ENCODE results near the gene SCAF4. TPM values are rescaled to one million over a fixed set of nuclear protein-coding genes. Genes with fewer than 3 reads are reported as not detected.

Gene SCAF4
- total and polyA plus RNA-seq, 2 of the 8 experiments (the other 6 are each of a cell fraction or from before 2014, with no cell fraction given): 28.9 to 55.1 TPM

DNA sequence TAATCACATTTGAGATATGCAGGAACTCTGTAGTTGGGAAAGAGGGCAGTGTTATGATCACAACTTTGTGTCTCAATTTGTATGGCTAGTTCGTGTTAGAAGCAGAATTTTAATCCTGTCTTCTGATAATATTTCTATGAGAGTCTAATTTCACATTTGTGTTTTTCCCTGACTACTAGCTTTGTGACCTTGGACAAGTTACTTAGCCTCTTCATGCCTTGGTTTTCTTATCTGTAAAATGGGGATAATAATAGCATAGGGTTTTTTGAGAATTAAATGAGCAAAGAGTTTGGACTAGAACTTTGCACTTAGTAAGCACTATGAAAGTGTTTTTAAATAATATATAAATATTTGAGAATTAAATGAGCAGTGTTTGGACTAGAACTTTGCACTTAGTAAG is 24.9 kb upstream of the SCAF4 start (continued):
- TF ChIP-seq, protein P1, sequence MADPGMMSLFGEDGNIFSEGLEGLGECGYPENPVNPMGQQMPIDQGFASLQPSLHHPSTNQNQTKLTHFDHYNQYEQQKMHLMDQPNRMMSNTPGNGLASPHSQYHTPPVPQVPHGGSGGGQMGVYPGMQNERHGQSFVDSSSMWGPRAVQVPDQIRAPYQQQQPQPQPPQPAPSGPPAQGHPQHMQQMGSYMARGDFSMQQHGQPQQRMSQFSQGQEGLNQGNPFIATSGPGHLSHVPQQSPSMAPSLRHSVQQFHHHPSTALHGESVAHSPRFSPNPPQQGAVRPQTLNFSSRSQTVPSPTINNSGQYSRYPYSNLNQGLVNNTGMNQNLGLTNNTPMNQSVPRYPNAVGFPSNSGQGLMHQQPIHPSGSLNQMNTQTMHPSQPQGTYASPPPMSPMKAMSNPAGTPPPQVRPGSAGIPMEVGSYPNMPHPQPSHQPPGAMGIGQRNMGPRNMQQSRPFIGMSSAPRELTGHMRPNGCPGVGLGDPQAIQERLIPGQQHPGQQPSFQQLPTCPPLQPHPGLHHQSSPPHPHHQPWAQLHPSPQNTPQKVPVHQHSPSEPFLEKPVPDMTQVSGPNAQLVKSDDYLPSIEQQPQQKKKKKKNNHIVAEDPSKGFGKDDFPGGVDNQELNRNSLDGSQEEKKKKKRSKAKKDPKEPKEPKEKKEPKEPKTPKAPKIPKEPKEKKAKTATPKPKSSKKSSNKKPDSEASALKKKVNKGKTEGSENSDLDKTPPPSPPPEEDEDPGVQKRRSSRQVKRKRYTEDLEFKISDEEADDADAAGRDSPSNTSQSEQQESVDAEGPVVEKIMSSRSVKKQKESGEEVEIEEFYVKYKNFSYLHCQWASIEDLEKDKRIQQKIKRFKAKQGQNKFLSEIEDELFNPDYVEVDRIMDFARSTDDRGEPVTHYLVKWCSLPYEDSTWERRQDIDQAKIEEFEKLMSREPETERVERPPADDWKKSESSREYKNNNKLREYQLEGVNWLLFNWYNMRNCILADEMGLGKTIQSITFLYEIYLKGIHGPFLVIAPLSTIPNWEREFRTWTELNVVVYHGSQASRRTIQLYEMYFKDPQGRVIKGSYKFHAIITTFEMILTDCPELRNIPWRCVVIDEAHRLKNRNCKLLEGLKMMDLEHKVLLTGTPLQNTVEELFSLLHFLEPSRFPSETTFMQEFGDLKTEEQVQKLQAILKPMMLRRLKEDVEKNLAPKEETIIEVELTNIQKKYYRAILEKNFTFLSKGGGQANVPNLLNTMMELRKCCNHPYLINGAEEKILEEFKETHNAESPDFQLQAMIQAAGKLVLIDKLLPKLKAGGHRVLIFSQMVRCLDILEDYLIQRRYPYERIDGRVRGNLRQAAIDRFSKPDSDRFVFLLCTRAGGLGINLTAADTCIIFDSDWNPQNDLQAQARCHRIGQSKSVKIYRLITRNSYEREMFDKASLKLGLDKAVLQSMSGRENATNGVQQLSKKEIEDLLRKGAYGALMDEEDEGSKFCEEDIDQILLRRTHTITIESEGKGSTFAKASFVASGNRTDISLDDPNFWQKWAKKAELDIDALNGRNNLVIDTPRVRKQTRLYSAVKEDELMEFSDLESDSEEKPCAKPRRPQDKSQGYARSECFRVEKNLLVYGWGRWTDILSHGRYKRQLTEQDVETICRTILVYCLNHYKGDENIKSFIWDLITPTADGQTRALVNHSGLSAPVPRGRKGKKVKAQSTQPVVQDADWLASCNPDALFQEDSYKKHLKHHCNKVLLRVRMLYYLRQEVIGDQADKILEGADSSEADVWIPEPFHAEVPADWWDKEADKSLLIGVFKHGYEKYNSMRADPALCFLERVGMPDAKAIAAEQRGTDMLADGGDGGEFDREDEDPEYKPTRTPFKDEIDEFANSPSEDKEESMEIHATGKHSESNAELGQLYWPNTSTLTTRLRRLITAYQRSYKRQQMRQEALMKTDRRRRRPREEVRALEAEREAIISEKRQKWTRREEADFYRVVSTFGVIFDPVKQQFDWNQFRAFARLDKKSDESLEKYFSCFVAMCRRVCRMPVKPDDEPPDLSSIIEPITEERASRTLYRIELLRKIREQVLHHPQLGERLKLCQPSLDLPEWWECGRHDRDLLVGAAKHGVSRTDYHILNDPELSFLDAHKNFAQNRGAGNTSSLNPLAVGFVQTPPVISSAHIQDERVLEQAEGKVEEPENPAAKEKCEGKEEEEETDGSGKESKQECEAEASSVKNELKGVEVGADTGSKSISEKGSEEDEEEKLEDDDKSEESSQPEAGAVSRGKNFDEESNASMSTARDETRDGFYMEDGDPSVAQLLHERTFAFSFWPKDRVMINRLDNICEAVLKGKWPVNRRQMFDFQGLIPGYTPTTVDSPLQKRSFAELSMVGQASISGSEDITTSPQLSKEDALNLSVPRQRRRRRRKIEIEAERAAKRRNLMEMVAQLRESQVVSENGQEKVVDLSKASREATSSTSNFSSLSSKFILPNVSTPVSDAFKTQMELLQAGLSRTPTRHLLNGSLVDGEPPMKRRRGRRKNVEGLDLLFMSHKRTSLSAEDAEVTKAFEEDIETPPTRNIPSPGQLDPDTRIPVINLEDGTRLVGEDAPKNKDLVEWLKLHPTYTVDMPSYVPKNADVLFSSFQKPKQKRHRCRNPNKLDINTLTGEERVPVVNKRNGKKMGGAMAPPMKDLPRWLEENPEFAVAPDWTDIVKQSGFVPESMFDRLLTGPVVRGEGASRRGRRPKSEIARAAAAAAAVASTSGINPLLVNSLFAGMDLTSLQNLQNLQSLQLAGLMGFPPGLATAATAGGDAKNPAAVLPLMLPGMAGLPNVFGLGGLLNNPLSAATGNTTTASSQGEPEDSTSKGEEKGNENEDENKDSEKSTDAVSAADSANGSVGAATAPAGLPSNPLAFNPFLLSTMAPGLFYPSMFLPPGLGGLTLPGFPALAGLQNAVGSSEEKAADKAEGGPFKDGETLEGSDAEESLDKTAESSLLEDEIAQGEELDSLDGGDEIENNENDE (IDR thresholded peaks at IDR 0.05; ENCODE audit: insufficient replicate concordance, low read length): no peak
- TF ChIP-seq SRF (IDR thresholded peaks at IDR 0.05; ENCODE audit: low read depth, low read length) (no peak), FOSL1 (IDR thresholded peaks at IDR 0.05; ENCODE audit: insufficient read depth, low read depth, low read length) (no peak), USF2 (IDR thresholded peaks at IDR 0.05; ENCODE audit: low read length) (no peak), POU5F1 (IDR thresholded peaks at IDR 0.05; ENCODE audit: low read depth, low read length) (no peak), BRCA1 (IDR thresholded peaks at IDR 0.05; ENCODE audit: low read depth, low read length) (no peak), TAF1 (IDR thresholded peaks at IDR 0.05; ENCODE audit: low read depth, low read length) (no peak), KDM5A (IDR thresholded peaks at IDR 0.05; ENCODE audit: low read length) (no peak)
- TF ChIP-seq, protein P2, sequence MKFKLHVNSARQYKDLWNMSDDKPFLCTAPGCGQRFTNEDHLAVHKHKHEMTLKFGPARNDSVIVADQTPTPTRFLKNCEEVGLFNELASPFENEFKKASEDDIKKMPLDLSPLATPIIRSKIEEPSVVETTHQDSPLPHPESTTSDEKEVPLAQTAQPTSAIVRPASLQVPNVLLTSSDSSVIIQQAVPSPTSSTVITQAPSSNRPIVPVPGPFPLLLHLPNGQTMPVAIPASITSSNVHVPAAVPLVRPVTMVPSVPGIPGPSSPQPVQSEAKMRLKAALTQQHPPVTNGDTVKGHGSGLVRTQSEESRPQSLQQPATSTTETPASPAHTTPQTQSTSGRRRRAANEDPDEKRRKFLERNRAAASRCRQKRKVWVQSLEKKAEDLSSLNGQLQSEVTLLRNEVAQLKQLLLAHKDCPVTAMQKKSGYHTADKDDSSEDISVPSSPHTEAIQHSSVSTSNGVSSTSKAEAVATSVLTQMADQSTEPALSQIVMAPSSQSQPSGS (IDR thresholded peaks at IDR 0.05; ENCODE audit: low read length): no peak
